Fibroblast of upper back skin (primary cell): ENCODE data around the gene IGSF9.

ENCODE experiments used
- DNase-seq: peaks from one replicate; pipeline ENCODE4 v3.0.0-alpha.2; 2013

IGSF9 gene

DNA sequence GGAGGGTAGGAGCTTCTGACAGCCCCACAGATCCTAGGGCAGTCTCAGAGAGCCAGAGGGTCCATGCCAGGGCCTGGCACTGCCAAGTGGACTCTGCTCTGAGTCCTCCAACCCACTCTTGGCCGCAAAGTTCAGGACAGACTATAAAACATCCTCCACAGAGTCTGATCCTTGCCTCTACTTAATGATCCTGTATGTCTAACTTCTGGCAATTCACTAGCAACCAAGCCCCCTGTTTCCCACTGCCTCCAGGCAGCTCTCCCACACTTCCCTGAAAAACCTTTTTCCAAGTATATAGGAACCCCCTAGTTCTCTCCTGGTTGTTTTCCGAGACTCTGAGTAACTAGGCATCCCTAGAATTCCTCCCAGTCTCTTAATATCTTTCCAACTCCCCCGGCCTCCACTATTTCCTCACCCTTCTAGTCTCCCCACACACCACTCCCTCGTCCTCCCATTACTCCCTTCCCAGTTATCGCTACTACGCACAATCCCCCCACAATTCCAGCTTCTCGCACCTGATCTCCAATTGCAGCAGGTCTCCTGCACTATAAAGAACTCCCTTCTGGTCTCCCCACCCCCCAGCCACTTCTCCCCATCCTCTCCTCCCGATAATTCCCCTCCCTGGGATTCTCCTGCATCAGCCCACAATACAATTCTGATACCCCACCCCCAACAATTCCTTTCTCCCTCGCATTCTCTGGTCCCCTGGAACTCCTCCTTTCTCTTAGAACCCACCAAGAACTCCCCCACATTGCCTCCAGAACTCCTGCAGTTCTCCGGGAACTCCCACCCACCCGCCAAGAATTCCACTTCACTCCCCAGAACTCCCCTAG is 574 bp downstream of the IGSF9 start:
- no peak for DNase-seq

DNA sequence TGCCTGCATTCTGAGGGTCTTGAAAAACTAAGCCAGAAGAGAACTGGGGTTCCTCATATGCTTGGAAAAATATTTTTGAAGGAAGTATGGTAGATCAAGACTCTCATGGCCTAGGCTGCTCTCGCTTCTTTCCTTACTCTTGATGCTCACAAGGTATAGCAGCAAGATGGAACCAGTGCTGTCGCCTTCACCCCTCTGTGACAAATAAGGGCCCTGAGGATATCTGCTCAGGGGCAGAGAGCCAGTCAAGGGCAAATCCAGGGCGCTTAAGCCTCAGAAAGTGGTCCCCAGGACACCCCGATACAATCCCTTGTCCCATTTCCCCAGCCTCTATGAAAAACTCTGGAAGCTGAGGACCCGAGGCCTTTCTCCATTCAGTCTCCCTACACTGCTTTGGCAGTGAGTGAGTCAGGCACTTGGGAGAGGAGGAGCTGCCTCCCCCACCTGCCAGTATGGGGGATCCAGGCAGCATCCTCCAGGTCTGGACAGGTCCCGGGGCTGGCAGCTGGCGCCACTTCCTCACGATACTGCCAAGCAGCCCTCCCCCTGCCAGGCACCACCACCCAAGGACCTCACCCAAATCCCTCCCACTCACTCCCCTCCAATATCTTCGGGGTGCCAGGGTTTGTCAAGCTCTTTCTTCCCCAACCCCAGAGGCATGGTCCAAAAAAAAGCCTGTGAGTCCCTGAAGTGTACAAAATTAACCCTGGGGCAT is 1.3 kb downstream of the IGSF9 start:
- DNase-seq, result no peak

DNA sequence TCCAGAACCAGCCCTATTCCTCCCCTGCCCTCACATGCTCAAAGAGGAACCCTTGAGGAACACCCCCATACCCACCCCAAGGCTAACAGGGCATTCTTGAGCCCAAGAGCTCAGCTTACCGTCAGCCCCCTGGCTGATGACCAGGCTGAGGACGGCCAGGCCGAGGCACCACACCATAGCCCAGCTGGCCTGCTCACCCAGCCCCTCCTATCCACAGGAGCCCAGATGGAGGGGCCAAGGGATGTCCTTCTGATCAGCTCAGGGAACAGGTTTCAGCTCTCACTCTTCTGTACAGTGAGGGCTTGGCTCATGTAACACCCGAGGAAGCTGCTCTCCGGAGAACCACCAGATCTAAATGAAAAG is 2.2 kb downstream of the IGSF9 start:
- DNase-seq, result no peak

DNA sequence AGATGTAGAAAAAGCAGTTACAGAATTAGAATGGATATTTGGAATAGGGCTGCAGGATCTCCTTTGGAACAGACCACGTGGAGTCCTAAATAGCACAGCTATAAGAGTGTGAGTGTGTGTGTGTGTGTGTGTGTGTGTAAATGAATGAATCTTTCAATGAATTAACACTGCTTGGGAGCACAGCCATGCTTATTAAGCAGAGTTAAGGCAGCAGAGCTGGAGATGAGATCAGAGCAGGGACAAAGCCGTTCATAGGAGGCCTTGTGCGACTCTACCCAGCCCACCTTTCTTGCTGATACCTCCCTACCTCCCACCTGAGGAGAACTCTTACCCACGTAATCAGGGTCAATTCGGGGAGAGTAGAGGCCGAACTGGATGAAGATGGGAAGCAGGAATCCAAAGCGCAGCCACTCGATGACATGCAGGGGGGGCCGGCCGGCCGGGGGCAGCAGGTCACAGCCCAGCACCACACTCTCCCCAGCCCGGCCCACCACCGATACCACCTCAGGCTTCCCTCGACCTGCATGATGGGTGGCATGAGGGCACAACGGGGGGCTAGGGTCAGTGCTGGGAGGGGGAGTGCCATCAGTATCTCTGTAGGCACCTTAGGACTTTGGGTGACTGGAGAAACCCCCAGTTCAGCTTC is 2.7 kb downstream of the IGSF9 start:
- DNase-seq, result no peak

DNA sequence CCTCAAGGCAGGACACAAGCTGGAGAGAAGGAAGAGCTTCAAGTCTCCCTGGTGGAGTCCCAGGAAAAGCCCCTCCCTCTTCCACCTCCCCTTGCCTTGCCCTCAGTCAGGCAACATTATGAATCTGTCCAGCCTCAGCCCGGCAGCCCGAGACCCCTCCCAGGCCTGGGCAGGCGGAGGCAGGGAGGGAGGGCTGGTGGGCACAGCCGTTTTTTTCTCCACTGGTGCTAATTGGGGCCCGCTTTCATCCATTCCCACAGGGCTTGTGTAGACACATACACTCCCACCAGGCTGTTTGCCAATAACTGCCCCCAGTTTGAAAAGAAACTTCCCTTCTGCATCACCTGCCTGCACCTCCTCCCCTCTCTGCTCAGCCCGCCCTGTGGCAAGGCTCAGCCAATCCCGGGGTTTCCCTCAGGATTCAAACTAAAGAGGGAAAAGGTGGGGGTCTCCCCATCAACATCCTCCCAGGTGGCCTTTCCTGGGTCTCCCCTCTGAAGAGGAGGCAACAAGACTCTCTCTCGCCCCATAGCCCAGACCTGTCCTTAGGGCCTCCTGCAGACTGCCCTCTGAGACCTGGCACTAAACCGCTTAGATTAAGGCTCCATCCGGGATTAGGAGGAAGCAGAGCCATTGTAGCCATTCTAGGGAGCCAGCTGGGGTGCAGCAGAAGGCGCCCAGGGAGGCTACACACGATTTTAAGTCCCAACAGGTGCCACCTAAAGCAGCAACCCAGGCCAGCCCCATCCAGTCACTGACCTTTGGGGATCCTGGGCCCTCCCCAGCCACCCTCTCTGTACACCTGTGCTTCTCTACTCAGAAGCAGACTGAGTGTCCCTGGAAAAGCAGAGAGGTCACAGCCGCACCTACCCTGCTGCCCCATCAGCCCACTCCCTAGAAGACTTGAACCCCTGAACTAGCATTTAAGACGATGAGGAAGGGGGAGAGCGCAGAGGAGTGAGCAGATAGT is 3.5 kb downstream of the IGSF9 start:
- no peak for DNase-seq

DNA sequence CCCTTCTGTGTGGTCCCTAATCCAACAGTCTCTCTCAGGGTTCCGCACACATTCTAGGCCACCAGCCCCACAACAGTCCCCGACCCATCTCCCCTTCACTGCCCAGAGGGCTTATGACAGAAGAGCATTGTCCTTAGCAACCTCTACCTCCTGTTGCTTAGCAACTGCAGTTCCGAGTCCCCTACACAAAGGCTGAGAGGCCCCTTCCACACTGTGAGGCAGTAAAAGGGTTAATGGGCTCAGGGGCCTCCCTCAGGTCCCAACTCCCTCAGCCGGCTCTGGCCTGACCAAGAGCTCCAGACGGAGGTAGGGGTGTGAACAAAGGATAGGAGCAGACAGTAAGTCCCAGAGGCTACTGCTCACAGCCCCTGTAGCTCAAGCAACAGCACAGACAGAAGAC is 4.3 kb downstream of the IGSF9 start:
- DNase-seq, result no peak

DNA sequence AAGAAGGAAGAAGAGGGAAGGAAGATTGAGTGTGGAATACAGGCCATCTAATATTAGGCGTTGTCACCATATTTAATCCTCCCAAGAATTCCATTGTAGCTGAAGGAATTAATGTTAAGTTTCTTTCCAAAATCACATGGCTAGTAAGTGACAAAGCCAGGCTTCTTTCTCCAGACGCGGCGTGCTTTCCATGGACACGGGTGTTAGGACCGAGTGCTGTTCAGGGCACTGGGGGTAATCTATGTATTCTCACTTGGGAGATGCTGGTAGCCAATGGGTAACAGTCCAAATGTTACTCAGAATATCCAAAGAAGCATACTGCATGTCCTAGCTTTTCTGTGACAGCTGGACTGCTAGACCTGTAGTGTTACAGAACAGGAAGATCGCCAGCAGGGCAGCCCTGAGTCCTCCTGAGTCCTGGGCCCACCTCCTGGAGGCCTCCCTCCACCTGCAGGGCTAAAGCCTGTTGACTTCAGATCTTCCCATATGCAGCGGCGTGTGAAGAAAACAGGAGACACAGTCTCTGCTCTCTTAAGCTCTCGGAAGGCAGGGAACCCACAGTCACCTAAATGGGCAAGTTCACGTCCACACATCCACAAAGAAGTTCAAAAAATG is 5.3 kb downstream of the IGSF9 start:
- no peak for DNase-seq

DNA sequence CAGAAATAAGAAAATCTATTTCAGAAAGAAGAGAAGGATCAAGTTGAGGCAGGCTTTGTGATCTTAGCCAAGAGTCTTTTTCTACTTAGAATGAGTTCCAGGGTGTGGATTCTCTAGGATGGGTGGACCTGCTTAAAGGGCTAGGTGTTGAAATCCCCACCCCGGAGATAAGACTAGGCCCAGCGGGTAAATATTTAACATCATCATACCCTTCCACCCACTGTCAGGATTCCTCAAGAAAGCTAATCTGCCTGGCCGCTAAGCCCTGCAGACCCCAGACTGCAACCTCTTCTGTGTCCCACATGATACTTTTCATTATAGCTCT is 5.8 kb downstream of the IGSF9 start:
- DNase-seq, result no peak

DNA sequence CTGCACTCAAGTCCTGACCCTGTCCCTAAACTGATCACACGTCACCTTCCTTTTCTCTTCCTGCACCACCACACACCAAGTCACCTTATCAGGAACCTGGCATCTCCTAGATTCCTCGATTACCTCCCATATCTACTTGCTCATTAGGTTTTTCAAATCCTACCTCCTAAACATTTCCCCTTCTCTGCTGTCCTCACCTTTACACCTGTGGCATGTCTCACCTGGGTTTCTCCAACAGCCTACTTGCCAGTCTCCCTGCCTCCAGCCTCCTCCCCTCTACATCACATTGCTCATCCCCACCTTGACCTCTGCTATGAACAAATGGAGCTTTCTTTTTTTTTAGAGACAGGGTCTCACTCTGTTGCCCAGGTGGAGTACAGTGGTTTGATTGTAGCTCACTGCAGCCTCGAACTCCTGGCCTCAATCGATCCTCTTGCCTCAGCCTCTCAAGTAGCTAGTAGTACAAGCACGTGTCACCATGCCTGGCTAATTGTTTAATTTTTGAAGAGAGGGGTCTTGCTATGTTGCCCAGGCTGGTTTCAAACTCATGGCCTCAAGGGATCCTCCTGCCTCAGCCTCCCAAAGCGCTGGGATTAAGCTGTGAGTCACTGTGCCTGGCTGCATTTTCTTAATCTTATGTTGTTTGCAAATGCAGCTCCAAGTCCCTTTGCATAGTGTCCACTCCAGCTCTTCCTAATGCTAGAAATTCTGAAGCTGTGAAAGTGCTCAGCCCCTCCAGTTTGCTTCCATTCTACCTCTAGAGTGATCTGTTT is 6.3 kb downstream of the IGSF9 start:
- DNase-seq, result no peak

DNA sequence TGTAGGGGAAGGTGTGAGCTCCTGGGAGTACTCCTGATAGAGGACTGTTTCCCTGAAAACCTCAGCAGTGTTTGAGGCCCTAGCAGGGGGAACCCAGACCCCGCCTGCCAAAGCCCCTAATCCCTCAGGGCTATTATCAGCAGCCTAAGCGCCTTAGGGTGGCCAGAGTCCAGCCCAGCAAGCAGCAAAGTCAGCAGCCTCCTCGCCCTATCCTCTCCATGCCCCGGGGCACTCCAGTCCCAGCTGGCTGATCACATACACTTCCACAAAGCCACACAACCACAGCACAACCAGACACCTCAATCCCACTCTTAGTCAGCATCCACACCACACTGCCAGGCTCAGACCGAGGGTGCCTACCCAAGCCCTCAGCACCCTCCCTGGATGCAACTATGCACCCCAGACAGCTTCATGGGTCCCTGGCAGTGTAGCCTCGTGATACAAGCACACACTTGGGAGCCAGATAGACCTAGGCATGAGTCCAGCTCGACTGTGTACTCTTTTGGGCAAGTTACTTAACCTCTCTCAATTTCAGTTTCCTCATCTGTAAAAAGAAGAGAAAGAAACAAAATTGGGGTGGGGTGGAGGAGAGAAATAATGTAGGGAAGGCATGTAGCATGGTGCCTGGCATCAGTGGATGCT is 7.1 kb downstream of the IGSF9 start:
- DNase-seq, result no peak

DNA sequence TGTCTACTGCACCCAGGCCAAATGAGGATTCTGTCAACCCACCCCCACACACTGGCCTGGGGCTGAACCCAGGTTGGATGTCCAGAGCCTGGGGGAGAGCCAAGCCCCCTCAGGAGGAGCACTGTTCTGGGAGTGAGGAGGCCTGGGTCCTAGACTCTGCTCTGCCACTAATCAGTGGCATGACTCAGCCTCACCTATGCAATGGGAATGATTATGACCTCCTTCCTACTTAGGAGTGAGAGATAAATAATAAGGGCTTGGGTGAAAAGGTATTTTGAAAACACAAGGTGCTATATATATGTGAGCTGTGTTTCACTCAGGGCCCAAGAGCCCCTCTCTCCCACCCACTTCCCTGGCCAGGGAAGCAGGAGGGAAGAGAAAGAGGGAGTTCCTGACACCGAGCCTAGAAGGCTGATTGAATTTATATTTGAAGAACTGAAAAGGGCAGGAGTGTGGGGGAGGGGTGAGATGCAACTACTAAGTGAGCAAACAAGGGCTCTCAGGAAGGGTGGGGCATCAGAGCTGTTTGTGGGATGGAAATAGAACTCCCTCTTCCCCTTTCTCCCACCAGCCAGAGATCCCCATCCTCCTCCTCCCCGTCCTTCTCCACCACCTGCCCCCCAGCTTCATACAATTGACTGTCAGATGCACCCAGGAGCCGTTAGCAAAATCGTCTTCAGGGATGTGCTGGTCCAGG is 8.2 kb downstream of the IGSF9 start:
- no peak for DNase-seq

DNA sequence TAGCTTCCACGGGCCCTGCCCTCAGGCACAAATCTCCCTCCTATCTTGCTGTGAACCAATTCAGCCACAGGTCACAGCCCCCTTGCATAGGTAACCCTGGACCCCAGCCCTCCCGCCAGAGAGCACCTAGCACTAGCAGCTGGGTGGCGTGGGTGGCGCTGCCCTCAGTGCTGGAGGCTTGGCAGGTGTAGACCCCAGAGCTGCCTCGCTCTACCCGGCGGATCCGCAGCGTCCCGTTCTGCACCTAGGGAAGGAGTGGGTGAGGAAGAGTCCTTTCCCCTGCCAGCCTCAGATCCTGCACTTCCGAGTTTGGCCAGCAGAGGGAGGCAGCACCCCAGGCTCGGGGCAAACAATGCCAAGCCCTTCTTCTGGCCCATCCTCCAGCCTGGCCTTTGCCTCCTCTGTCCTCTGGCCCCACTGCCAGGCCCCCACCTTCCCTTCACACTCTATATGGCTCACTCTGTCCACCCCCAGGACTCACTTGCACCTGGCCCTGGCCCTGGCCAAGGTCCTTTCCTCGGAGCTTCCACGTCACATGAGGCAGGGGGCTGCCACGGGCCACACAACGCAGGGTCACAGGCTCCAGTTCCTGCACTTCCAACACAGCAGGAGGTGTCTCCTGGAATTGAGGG is 9.0 kb downstream of the IGSF9 start:
- DNase-seq, result peak; percentile 44

DNA sequence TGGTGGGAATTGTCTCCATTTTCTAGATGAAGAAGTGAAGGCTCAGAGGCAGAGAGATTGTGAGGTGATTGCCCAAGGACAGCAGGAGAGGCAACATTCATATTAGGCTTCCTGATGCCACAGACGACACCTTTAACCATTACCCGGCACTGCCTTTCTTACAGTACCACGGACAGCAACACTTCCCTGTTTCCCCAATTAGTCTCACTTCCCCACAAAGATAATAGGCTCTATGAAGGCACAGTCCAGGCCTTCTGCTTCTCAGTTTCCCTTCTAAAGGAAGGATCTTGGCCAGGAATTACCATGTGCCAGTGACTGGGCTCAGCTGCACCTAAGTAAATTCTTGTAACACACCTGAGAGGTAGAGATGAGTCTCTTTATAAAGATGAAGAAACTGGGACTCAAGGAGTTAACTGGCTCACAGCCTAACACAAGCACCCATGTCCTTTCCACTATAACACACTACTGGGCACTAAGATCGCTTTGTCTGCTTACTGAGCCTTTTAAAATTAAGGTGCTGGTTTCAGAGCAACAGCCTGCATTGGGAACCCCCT is 9.6 kb downstream of the IGSF9 start:
- no peak for DNase-seq

DNA sequence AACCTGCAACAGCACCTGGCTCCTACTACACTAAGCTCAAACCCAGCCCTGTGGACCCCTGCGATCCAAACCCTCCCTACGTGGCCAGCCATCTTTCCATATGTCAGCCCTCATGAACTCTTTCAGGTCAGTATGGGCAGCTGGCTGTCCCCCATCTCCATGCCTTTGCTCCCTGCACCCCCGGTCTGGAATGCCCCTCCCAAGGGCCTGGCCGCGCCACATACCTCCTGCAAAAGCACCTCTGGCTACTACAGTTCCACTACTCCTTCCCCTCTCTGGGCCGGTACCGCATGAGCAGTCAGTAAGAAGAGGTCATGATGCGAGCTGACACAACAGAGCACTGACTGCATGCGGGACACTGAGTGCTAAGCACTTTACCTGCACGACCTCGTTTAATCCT is 10.1 kb downstream of the IGSF9 start:
- DNase-seq, result no peak

DNA sequence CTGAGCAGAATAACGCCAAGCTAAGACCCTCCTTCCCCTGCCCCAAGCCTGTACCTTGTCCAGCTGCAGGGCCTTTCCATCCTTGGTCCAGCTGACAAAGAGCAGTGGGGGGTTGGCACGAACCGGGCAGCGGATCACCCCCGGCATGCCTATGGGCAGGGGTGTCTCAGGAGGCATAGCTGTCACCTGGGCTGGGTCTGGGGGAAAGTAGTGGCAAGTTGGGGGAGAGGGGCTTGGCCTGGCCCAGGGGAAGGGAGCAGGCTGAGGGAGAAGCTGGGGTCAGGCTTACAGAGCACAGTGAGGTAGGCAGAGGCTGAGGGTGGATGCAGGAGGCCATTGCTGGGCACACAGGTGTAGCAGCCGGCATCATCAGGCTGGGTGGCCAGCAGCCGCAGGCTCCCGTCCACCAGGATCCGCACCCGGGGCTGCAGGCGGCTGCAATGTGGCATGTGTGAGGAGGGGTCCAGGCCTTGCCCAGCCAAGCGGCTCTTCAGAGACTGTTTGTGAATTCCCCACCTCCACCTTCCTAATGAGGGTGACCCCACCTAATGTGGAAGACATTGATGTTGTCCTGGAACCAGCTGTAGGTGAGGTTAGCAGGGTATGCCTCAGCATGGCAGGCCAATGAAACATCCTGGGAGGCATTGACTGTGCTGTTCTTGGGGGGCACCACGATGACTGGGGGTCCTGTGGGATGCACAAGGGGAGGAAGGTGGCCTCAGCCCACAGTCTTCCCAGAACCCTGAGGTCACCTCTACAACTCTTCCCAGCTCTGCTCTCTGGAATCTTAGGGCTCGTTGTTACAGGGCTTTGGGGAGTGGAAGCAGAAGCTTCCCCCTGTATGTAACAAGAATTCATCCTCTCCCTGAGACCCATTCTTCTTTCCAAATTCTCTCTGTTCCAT is 11.0 kb downstream of the IGSF9 start:
- no peak for DNase-seq

DNA sequence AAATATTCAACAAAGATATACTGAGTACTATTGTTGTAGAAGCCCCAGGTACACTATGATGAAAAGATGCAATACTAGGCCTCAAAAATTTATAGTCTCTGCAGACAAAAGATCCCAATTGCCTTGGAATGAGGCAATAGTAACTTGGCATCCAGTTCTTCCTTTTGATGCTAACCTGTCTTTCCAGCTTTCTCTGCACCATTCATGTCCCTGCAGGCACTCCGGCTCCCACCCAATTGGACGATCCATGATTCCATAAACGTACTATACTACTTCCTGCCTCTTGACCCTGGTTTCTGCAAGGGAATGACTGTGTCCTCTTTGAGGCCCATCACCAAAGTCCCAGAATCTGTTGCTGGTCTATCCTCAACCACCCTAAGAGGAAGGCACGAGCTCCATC is 12.1 kb downstream of the IGSF9 start:
- no peak for DNase-seq

DNA sequence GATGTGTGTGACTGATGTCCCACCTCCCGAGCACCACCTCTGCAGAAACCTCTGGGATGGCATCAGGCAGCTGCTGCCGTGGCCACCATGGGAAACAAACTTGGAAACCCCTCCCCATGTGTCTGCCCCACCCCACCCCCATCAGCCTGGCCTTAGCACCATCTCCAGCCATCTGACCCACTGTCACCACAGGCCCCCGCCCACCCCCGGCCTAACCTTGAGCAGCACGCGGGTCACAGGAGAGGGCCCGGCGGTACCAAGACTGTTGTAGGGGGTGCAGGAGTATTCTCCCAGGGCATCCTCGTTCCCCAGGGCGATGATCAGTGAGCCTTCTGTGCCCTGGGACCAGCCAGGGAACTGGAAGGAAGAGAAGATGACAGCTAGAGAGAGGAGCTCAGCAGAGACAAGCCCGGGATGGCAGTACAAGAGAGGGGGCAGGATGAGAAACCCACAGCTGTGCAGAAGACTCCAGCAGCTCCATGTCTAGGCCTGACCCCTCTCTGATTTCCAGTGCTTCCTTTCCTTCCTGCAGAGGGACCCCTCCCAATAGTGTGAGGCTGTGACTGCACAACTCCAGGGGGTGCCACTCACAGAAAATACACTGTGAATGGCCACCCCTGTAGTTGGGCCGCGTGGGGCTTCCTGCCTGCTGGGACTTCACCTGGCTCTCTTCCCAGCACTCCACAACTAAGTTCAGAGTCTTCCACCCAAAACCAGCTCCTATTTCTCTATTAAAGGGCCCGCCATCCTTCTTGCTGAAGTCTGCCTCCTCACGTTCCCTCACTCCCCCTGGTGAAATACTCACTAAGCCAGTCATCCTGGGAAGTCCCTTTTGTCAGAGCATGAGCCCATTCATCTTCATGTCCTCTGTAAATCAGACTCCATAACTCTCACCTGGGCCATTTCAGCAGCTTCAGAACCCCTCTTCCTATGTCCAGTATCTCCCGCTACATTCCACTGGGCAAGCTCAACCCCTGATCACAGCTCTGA is 12.8 kb downstream of the IGSF9 start:
- no peak for DNase-seq
